Activated naive CD4-positive, alpha-beta T cell treated with Interleukin-2 at 50 U/mL for 16 hours (primary cell): ENCODE data around the gene ARHGEF7.

Experiments
- DNase-seq: peaks from one replicate; pipeline ENCODE4 v3.0.0-alpha.2; 2020

The ARHGEF7 gene

DNA sequence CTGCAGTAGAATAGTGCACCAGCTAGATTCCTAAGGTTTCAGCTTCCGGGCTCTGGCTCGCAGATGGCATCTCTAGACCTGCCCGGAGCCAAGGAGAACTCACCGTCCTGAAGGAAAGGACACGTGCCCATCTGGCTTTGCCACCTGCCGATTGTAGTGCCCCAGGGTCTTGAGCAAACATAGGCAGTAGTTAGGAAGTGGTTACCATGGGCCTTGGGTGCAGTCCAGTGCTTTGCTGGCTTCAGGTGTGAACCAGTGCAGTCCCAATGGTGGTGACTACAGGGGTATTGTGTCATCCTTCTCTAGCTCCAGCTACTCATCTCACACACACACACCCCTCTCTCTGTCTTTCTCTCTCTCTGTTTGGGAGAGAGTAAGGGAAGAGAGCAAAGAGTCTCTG lies 143.9 kb downstream of the ARHGEF7 start:
- no peak for DNase-seq

DNA sequence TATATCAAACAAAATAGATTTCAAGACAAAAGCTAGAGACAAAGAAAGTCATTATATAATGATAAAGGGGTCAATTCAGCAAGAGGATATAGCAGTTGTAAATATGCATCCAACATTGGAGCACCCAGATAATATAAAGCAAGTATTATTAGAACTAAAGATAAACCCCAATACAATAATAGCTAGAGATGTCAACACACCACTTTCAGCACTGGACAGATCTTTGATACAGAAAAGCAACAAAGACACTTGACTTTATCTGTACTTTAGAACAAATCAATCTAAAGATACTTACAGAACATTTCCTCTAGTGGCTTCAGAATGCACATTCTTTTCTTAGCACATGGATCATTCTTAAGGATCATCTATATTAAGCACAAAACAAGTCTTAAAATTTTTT lies 146.2 kb downstream of the ARHGEF7 start:
- no peak for DNase-seq

DNA sequence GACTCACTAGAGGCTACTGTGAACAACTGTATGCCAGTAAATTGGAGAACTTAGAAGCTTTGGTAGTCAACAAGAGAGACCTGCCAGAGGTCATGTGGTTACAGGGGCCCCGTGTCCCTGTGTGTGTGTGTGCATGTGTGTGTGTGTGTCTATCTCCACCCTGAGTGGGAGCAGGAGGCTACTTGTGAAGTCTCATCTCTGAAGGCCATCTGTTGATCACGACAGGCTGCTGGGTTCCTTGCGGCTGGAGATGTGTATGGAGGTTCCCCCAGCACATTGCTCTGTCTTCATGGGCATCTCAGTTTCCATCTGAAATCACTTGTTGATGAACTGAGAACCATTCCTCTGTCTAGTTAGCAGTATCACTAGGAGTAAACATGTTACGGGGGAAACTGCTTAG lies 147.2 kb downstream of the ARHGEF7 start:
- no peak for DNase-seq

DNA sequence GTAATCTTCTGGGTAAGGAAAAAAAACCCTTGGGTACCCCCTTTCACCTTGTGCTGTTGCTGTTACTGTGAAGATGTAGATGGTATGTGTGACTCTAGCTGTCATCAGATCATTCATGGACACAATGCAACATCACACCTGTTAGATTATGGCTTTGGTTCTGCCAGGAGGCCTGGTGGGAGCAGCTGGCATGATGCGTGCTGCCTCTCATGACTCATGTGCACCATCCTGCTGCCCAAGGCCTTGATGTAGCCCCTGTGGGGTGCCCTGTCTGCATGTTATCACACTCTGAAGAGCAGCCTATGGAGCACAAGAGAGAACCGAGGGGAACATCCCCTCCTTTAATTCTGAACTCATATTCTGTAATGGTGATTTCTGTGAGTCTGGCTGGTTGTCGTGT lies 147.6 kb downstream of the ARHGEF7 start:
- DNase-seq = no peak

DNA sequence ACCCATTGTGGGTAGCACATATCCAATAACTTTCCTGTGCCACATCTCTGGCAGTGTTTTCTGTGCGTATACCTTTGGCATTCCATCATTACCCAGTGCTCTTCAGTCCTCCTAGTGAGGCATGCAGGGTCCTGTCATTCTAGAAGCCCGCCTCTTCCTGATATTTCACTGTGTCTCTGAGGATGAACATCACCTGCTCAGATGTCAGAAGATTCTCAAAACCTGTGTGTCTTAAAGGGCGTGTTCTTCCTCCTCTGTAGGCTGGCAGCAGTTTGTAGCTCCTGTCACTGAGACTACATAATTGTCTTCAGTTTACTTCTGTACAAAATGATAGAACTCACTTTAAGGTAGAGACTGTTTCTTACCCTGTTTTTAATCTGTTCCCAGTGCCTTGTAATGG lies 148.5 kb downstream of the ARHGEF7 start:
- no peak for DNase-seq

DNA sequence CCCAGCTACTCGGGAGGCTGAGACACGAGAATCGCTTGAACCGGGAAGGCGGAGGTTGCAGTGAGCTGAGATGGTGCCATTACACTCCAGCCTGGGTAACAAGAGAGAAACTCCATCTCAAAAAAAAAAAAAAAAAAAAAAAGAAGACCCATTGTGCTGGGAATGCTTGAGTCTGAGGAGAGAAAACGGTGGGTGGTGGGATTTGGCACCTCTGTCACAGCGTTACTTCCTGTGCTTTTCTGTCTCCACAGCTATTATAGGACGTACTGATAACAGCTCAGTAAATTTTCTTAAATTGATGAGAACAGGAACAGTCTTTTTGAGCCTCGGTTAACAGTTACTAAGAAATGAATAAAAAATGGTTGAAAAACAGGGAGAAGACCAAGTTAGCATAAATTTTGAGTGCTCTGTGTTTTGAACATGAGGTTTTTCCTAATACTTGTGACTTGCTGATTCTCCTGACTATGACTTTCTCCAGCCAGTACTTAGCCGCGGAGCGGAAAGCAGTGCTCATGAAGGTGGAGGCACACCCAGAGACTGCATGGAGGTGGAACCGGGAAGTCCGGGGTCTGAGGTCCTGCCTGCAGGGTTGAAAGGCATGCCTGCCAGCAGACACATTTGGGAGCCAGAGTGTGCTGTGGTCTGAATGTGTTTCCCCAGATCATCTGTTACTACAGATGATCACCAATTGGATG lies 150.0 kb downstream of the ARHGEF7 start:
- DNase-seq = no peak

DNA sequence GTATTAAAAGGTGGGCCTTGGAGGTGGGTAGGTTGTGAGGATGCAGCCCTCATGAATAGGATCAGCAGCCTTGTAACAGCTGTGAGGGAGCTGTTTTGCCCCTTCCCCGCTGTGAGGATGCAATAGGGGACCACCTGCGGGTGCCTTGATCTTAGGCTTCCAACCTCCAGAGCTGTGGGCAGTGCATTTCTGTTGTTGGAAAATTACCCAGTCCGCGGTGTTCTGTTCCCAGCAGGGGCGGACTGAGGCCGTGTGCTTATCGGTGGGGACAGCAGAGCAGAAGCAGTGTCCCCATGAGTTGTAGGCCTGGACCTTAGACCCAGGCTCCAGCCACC lies 150.6 kb downstream of the ARHGEF7 start:
- no peak for DNase-seq

DNA sequence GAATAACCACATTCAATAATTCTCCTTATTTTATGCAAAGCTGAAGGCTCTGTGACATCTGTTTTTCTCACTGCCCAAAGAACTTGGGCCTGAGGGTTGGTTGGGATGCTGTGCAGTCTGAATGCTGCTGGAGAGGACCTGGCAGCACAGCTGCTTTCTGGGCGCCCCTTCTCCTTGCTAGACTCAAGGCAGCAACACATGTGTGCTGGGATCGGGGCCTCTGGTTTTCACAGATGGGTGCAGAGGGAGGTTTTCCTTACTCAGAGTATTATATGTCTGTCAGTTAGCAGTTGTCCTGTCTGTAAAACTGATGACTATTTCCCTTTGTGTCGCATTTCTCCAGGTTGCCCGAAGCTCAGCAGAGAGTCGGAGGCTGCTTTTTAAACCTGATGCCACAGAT lies 152.1 kb downstream of the ARHGEF7 start:
- DNase-seq = no peak

DNA sequence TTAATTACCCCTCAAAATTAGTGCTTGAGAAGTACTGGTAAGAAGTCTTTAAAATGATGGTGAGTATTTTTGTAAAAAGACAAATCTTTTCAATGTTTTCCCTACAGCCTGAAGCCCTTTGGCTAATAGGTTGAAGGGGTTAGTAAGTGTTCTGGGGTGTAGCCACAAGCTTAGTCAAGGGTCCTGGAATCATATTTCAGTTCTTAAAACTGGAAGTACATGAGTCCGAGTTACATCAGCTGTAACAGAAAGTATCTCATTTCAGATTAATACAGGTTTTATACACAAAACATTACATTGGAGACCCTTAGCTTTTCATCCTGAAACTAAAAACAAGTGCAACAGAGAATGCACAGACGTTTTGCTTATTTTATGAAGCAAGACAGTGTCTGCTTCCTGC lies 152.7 kb downstream of the ARHGEF7 start:
- DNase-seq = no peak

DNA sequence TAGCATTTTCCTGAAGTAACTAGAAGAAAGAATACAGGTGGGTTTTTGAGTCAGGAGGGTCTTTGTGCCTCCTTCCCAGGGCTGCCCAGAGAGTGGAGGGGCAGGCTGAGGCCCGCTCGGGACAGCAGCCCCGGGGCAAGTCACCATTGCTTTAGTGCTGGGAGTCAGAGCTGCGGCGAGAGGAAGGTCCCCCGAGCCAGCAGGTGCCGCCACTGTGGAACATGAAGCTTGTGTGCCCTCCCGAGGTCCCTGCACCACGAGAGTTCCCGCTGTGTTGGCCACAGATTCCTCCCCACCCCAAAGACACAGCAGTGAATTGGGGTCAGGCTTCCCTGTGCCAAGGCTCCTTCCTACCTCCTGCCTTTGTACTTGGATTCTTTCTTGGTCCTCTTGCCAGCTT lies 154.4 kb downstream of the ARHGEF7 start:
- DNase-seq = no peak

DNA sequence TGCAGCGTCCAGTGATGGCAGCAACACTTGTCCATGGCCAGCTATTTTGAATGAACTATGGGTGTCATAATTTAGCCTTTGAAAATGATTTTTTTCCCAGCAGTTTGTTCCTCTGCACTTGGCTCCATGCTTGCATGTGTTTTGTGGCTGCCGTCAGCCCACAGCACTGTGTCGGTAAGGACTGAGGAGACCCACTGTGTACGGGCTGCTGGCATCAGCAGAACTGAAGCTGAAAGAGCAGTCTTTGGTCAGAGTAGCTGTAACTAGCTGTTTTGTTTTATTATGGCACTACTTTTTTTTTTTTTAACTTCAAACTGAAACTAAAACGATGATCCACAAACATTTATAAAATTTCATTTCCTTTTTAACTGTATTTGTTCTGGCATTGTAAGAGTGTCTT lies 155.0 kb downstream of the ARHGEF7 start:
- DNase-seq = no peak

DNA sequence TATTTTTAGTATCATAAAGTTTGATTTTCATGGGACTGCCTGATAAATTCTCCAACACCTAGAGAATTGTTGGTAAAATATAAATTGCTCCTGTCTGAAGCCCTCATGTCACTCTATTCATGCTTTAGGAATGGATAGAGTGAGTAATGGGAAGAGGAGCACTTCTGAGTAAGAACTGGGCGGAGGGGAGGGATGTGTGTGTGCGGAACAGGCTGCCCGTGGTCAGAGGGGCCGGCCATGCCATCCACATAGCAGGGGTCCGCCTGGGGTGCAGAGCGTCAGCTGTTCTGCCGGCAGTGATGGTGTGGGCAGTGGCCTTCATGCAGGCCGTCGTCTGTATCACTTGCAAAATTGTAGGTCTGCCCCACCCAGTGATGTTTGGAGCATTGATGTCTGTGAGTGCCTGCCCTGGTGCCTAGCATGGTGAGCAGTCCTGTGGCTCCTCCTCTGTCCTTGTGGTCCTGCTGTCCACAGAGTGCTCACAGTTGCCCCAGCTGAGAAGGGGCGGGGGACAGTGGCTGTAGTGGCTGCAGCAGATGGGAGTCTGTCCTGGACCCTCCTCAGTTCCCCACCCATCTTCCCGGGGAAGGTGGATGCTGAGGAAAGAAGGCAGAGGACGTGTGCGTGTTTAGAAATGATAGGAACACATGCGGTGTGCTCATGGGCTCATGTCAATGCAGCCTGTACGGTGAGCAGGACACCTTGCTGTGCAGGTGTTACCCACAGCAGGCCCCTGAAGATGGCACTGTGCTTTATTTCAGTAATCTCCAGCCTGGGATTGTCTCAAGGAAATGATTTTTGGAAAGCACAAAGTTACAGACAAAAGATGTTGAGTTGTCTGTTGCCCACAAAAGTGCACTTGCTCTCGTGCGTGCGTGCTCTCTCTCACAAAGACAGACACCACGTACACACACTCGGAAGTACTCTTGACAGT lies 155.9 kb downstream of the ARHGEF7 start:
- no peak for DNase-seq

DNA sequence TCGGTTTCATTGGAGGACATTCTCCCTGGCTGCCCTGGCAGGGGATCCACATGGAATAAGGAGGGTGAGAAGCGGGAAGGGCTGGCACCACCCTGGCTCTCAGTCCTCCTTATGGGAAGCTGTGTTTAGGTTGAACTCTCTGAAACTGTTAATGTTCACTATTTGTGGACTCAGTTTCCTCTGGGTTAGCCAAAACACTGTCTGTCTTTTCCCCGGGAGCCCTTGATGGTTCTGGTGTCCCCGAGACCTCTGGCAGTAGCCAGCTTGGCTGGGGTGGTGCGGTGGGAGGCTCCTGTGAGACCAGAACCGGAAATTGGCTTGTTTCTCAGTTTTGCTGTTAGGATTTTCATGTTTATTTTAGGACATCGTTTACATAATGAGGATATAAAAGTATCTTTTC lies 157.0 kb downstream of the ARHGEF7 start:
- no peak for DNase-seq

DNA sequence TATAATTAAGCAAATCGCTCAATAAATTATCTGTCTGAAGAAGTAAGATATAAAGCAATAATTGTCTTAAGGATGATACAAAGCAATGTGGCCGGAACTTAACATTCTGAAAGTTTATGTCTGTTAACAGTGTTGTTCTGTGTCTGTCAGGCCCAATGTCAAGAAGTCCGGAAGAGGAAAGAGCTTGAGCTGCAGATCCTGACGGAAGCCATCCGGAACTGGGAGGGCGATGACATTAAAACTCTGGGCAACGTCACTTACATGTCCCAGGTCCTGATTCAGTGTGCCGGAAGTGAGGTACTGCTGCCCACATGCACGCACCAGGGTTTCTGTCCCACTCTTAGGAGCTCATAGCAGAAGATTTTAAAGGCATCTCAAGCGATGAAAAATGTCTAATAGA lies 160.3 kb downstream of the ARHGEF7 start:
- no peak for DNase-seq

DNA sequence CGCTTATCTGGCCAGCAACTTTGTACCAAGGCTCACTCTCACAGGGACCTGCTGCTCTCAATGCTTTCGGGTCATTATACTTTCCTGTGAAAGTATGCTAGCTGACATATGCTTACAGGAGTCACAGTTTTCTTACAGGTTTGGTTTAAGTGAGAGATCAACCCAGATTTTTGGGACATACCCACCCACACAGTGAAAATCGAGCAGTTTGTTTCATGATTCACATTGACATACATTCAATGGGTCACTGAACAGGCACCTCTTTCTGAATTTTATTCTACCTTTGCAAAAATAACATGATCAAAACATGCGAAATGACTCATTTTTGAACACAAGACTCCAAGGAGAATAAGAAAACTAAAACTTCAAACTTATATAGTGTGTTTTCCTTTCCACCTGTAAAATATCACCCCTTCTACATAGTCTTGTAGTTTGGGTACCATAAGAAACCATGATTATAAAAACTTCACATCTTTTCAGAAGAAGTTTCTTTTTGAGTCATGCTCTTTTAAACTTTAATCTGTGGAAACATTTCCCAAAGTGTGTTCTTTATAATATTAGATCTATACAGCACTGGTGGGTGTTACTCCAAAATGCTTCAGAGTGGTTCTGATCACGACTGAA lies 161.0 kb downstream of the ARHGEF7 start:
- no peak for DNase-seq

DNA sequence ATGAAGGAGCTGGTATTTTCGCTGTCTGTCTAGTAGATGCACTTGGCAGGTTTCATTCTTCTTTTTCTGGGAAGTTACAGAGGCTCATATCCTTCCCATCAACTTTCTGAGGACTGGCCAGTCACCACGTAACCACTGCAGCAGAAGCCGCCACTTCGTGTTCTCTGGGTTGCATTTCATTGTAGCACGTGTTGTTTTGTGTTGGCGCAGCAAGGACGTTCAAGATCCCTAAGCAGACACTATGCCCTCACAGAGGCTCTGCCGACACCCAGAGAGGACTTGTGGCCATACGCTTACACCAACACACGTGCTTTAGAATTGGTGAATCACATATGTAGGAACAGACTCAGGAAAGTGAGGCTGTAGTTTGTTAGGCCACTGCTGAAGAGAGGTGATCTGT lies 163.1 kb downstream of the ARHGEF7 start:
- no peak for DNase-seq

DNA sequence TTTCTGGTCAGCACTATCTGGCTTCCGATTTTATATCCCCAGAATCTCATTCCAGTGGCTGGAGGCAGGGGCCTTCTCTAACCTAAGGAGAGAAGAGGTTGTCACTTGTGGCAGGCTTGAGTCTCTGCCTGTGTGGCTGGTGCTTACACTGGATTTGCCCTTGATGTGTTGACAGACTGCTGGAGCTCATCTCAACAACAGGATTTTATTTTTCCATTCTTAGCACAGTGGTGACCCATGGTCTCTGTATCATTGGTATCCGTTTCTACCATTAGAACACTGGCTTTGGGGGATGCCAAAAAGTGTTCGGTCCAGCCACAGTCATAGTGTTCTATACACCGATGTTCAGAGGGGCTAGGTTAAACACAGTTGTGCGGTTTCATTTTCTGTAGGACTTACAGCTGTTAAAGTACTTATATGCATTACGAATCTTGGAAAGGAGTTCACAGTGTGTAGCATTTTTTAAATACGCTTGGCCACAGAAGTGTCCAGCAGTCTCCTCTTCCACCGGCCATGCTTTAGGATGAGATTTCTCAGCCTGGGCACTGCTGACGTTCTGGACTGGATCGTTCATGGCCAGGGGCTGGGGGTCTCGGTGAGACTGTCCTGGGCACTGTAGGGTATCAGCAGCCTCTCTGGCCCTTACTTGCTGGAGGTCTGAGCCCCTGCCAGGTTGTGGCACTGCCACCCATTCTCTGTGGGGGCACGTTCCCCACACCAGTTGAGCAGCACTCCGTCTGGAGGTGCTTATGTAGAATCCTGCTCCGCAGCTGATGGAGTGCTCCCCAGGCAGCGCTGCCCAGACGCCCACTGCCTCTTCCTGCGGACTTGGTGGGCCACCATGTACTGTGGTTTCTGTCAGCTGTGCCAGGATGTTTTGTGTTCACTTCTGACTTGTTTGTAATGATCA lies 163.9 kb downstream of the ARHGEF7 start:
- DNase-seq = no peak

DNA sequence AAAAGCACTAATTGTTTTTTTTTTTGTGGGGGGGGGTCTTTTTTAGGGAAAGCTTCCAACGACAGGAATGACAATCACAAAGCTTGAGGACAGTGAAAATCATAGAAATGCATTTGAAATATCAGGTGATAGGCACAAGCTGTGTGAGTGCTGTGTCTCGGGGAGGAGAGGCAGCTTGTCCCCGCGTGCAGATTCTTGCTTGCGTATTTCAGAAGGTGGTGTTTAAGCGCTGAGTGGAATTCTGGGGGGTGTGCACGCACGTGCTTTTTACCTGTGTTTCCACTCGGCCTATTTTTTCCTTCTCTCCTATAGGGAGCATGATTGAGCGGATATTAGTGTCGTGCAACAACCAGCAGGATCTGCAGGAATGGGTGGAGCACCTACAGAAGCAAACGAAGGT lies 165.1 kb downstream of the ARHGEF7 start:
- DNase-seq = no peak

DNA sequence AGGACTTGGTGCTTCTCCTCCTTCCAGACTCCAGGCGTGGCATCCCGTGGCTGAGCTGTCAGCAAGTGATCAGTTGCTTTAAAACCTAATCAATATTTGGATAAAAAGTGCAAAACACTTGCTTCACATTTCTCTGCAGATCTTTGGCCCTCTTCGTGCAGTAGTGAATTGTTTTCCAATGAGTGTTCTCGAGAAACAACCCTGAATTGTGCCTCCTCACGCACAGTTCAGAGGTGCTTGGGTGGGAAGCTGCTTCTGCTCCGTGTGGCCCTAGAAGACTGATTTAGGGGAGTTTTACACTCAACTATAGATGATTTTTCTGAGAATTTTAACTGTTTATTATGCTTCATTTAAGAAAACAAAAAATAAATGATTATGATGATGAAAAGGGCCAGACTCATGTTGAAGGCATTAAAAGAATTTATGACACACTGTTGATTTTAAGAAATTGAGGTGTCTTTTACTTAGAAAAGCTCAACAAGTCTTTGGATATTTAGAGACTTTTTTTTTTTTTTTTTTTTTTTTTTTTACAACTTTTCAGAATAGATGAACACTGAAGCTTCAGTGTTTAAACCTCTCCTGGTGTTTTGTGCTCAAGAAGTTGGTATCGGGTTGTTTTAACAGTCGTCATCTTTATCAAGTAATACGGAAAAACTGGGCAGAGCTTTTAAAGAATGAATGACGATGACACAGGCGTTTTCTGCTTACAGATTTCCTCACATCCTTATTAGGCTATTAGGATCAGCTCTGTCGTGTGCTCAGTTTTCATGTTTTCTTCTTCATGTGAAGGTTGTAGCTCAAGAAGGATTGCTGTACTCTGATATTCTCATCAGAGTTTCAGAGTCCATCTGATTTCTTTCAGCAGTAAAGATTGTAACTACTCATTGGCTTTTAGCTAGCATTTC lies 165.8 kb downstream of the ARHGEF7 start:
- no peak for DNase-seq

DNA sequence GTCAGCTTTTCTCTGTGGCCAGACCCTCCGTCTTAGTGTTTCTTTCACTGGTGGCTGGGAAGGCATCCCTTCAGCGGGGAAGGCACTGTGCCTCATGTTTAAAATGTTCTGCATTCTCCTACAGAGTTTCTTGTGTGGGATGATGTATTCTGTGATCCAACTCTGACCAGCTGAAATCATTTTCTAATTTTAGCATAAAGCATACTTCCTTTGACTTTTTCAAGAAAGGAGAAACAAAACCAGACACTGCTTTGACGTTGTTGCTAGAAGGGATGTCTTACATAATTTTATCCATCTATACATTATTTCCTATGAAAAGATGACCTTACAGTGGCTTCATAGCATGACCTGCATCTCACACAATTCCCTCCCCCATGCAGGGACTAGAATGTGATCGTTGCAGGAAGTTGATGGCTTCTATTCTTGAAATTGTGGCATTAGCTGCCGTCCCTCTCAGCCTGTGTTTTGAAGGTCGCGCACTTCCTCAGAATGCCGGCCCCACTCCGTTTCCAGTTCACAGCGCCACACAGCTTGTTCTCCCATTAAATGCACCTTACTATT lies 166.7 kb downstream of the ARHGEF7 start:
- no peak for DNase-seq

DNA sequence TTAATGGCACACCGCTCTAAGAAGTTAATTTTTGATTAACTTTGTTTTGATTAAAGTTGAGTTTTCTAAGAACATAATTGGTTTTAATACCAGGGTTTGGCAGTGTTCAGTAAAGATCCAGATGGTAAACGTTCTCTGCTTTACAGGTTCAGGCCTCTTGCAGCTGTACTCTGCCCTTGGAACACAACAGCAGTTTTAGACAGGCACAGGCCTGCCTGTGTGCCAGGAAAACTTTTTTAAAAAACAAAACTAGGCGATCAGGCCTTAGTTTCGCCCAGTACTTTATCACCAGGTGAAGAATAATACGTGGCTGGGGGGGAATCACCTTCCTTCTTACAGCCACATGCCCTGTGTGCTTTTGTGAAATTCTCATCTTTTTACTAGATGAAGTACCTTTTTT lies 167.3 kb downstream of the ARHGEF7 start:
- no peak for DNase-seq

DNA sequence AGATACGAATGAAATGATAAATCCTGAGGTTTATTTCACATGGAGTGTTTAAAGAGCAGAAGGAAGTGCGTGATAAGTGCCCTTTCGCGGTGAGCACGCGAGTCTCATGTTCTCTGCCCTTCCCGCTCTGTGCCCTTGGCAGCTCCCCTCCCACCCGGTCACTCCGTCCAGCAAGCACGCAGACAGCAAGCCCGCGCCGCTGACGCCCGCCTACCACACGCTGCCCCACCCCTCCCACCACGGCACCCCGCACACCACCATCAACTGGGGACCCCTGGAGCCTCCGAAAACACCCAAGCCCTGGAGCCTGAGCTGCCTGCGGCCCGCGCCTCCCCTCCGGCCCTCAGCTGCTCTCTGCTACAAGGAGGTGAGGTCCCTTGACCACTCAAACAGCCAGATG lies 167.9 kb downstream of the ARHGEF7 start:
- DNase-seq = no peak
